Measurements from ENCODE around the gene KIAA1958. TPM values are rescaled to one million over a fixed set of nuclear protein-coding genes. Genes with fewer than 3 reads are reported as not detected.

The KIAA1958 gene
- total and polyA plus RNA-seq, 4 donors, result 0.99 to 7.1 (median 3.3) TPM

- Histone ChIP-seq H3K27me3 (ENCODE audit: control insufficient read depth in 4 of 4, insufficient read depth in 4 of 4, low read length in 3 of 4) (no peaks in the 10 kb centered on the region), H3K4me3 (ENCODE audit: low read depth in 1 of 3, low read length in 3 of 3) (no peak overlapping the region), H3K9ac (ENCODE audit: low read depth in 1 of 2, low read length in 2 of 2) (no peak overlapping the region), H3K4me1 (ENCODE audit: control insufficient read depth in 4 of 4, insufficient read depth in 4 of 4, low read length in 3 of 4) (peaks cover 3 to 40% (median 17%) of the 10 kb centered on the region in 4 donors), H3K36me3 (ENCODE audit: control insufficient read depth in 4 of 4, insufficient read depth in 3 of 4, low read depth in 1 of 4, low read length in 3 of 4) (no peaks in the 10 kb centered on the region), H3K9me3 (ENCODE audit: control insufficient read depth in 4 of 4, low read length in 3 of 4) (no peaks in the 10 kb centered on the region), H3K27ac (ENCODE audit: low read depth in 1 of 2, low read length in 2 of 2) (no peak overlapping the region)
- no peak for TF ChIP-seq HNF4A (conservative IDR thresholded peaks at IDR 0.05)
- no peak for TF ChIP-seq MAX (IDR thresholded peaks at IDR 0.05)
- no peak for TF ChIP-seq REST (IDR thresholded peaks at IDR 0.05)
- TF ChIP-seq, protein P1, sequence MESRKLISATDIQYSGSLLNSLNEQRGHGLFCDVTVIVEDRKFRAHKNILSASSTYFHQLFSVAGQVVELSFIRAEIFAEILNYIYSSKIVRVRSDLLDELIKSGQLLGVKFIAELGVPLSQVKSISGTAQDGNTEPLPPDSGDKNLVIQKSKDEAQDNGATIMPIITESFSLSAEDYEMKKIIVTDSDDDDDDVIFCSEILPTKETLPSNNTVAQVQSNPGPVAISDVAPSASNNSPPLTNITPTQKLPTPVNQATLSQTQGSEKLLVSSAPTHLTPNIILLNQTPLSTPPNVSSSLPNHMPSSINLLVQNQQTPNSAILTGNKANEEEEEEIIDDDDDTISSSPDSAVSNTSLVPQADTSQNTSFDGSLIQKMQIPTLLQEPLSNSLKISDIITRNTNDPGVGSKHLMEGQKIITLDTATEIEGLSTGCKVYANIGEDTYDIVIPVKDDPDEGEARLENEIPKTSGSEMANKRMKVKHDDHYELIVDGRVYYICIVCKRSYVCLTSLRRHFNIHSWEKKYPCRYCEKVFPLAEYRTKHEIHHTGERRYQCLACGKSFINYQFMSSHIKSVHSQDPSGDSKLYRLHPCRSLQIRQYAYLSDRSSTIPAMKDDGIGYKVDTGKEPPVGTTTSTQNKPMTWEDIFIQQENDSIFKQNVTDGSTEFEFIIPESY (IDR thresholded peaks at IDR 0.05), result no peak
- TF ChIP-seq TAF1 (conservative IDR thresholded peaks at IDR 0.05), result no peak
- no peak for TF ChIP-seq EGR1 (IDR thresholded peaks at IDR 0.05; ENCODE audit: low read depth in 2 of 2)
- no peak for TF ChIP-seq HNF4G (IDR thresholded peaks at IDR 0.05)
- TF ChIP-seq YY1 (IDR thresholded peaks at IDR 0.05), result no peak
- TF ChIP-seq NR2F2 (IDR thresholded peaks at IDR 0.05), result no peak
- no peak for TF ChIP-seq JUND (IDR thresholded peaks at IDR 0.05)
- no peak for TF ChIP-seq FOXA1 (IDR thresholded peaks at IDR 0.05)
- no peak for TF ChIP-seq SP1 (IDR thresholded peaks at IDR 0.05)
- TF ChIP-seq GABPA (IDR thresholded peaks at IDR 0.05 in 1 of 2, conservative IDR thresholded peaks at IDR 0.05 in 1 of 2), result no peak
- no peak for TF ChIP-seq FOXA2 (IDR thresholded peaks at IDR 0.05)
- no peak for TF ChIP-seq RXRA (IDR thresholded peaks at IDR 0.05)
- 82% methylated on average over 2 of the region's 2 CpGs for WGBS
- no peak for DNase-seq (ENCODE audit: low spot score)
These were observed 19.9 kb downstream of the KIAA1958 start for GRCh38 chr9:112506571-112506970.

- over 99% methylated on average over 2 of the region's 2 CpGs for WGBS
- no peak for DNase-seq (ENCODE audit: low spot score)
- no peaks in the 10 kb centered on the region for H3K27me3 ChIP-seq (ENCODE audit: control insufficient read depth in 4 of 4, insufficient read depth in 4 of 4, low read length in 3 of 4)
- no peak overlapping the region for H3K4me3 ChIP-seq (ENCODE audit: low read depth in 1 of 3, low read length in 3 of 3)
- H3K9ac ChIP-seq (ENCODE audit: low read depth in 1 of 2, low read length in 2 of 2), result no peak overlapping the region
- H3K36me3 ChIP-seq (ENCODE audit: control insufficient read depth in 4 of 4, insufficient read depth in 3 of 4, low read depth in 1 of 4, low read length in 3 of 4), result no peaks in the 10 kb centered on the region
- no peak overlapping the region for H3K27ac ChIP-seq (ENCODE audit: low read depth in 1 of 2, low read length in 2 of 2)
- peaks cover 3 to 35% (median 15%) of the 10 kb centered on the region in 4 donors for H3K4me1 ChIP-seq (ENCODE audit: control insufficient read depth in 4 of 4, insufficient read depth in 4 of 4, low read length in 3 of 4)
- H3K9me3 ChIP-seq (ENCODE audit: control insufficient read depth in 4 of 4, low read length in 3 of 4), result no peaks in the 10 kb centered on the region
- TF ChIP-seq FOXA1 (IDR thresholded peaks at IDR 0.05) (no peak), HNF4A (conservative IDR thresholded peaks at IDR 0.05) (no peak), RXRA (IDR thresholded peaks at IDR 0.05) (no peak), JUND (IDR thresholded peaks at IDR 0.05) (no peak), FOXA2 (IDR thresholded peaks at IDR 0.05) (no peak), GABPA (IDR thresholded peaks at IDR 0.05 in 1 of 2, conservative IDR thresholded peaks at IDR 0.05 in 1 of 2) (no peak), SP1 (IDR thresholded peaks at IDR 0.05) (no peak), RAD21 (IDR thresholded peaks at IDR 0.05) (no peak), TAF1 (conservative IDR thresholded peaks at IDR 0.05) (no peak), NR2F2 (IDR thresholded peaks at IDR 0.05) (no peak), EGR1 (IDR thresholded peaks at IDR 0.05; ENCODE audit: low read depth in 2 of 2) (no peak), CTCF (IDR thresholded peaks at IDR 0.05; ENCODE audit: low read depth, low read length, missing input control) (no peak), HNF4G (IDR thresholded peaks at IDR 0.05) (no peak), ATF3 (IDR thresholded peaks at IDR 0.05) (no peak)
- TF ChIP-seq, protein P1 (IDR thresholded peaks at IDR 0.05), result no peak
These were observed 20.5 kb downstream of the KIAA1958 start for GRCh38 chr9:112507001-112507680.

Measured in liver (tissue), 9 donors.